ENCODE results near the gene BICDL1.
"Not testable (repeated sequence)": the region's sequence is repeated elsewhere in the genome, so short reads cannot be mapped to it uniquely, and the experiment has no call there.

GRCh38 chr12:119980702-119981101, 8.3 kb upstream of the BICDL1 start:
- not testable (repeated sequence) for TF ChIP-seq CTCF (IDR thresholded peaks at IDR 0.05); TCF7L2 (IDR thresholded peaks at IDR 0.05; ENCODE audit: low read depth, low read length); POLR2AphosphoS5 (IDR thresholded peaks at IDR 0.05; ENCODE audit: low read depth, low read length); REST (IDR thresholded peaks at IDR 0.05; ENCODE audit: insufficient read depth in 1 of 2, low read depth in 2 of 2, low read length in 1 of 2)

All from Panc1 (cell line).